ENCODE measurements around the gene KIF1B.

KIF1B gene

GRCh38 chr1:10178597-10179405, 31.6 kb upstream of the KIF1B start:
- TF ChIP-seq CTCF (IDR thresholded peaks at IDR 0.05) = no peak
- H3K36me3 ChIP-seq = peaks cover 21 to 73% (median 44%) of the 10 kb centered on the region in 3 donors
- H3K4me3 ChIP-seq = no peak overlapping the region
- H3K27me3 ChIP-seq = no peaks in the 10 kb centered on the region
- intact Hi-C loops (cut with DNase I; ENCODE audit: low total_unique reads) = no loop called here
- DNase-seq = no peak
- no peak overlapping the region for H3K27ac ChIP-seq
- no peaks in the 10 kb centered on the region for H3K4me1 ChIP-seq
- H3K9me3 ChIP-seq = no peaks in the 10 kb centered on the region

- no peak for DNase-seq
- peaks cover 21 to 65% (median 41%) of the 10 kb centered on the region in 3 donors for H3K36me3 ChIP-seq
- H3K4me3 ChIP-seq = no peak overlapping the region
- TF ChIP-seq CTCF (IDR thresholded peaks at IDR 0.05) = no peak
- no peaks in the 10 kb centered on the region for H3K9me3 ChIP-seq
- H3K27me3 ChIP-seq = no peaks in the 10 kb centered on the region
- H3K4me1 ChIP-seq = no peaks in the 10 kb centered on the region
- H3K27ac ChIP-seq = no peak overlapping the region
- intact Hi-C loops (cut with DNase I; ENCODE audit: low total_unique reads) = no loop called here
Observed at GRCh38 chr1:10179406-10180091, 30.8 kb upstream of the KIF1B start.

- DNase-seq = no peak
- no peaks in the 10 kb centered on the region for H3K27me3 ChIP-seq
- intact Hi-C loops (cut with DNase I; ENCODE audit: low total_unique reads) = no loop called here
Observed at GRCh38 chr1:10181154-10181553, 29.2 kb upstream of the KIF1B start.

GRCh38 chr1:10185759-10186158, 24.6 kb upstream of the KIF1B start:
- intact Hi-C loops (cut with DNase I; ENCODE audit: low total_unique reads) = no loop called here

More at GRCh38 chr1:10181154-10181553, 29.2 kb upstream of the KIF1B start:
- Histone ChIP-seq H3K36me3 (peaks cover 21 to 51% (median 29%) of the 10 kb centered on the region in 3 donors), H3K4me1 (no peaks in the 10 kb centered on the region), H3K9me3 (no peaks in the 10 kb centered on the region), H3K4me3 (no peak overlapping the region), H3K27ac (no peak overlapping the region)
- TF ChIP-seq CTCF (IDR thresholded peaks at IDR 0.05) = no peak

More at GRCh38 chr1:10185759-10186158, 24.6 kb upstream of the KIF1B start:
- DNase-seq = no peak
- Histone ChIP-seq H3K4me1 (no peaks in the 10 kb centered on the region), H3K9me3 (no peaks in the 10 kb centered on the region), H3K27me3 (no peaks in the 10 kb centered on the region), H3K36me3 (peaks cover 0 to 12% (median 6%) of the 10 kb centered on the region in 3 donors), H3K4me3 (no peak overlapping the region), H3K27ac (no peak overlapping the region)
- TF ChIP-seq CTCF (IDR thresholded peaks at IDR 0.05) = no peak
